Epithelial cell of proximal tubule (primary cell): ENCODE data around the gene KSR1. TPM values are rescaled to one million over a fixed set of nuclear protein-coding genes. Genes with fewer than 3 reads are reported as not detected.
A peak's percentile ranks its signal among the peaks of the same experiment; 100 is the strongest.

Source experiments
- DNase-seq: peaks from one replicate; pipeline ENCODE4 v3.0.0-alpha.2; 2011; ENCODE audit warnings: low read depth
- H3K4me3 ChIP-seq: 2 replicates; pipeline ENCODE4 v1.5.1; 2011; ENCODE audit warnings: low read depth, mild to moderate bottlenecking, low read length
- CTCF ChIP-seq: conservative IDR thresholded peaks from 2 replicates; pipeline ENCODE4 v1.5.1; 2012; ENCODE audit warnings: low read depth, mild to moderate bottlenecking, low read length
- total RNA-seq: library from RNA; depleted of rRNA; stranded (reverse); fragments of >200 nt; gene quantifications from 2 replicates; pipeline ENCODE4 v1.2.3, GENCODE V29; 2015

The KSR1 gene
- total RNA-seq, 1 donor from 2014 or later, result 19.9 TPM

- DNase-seq, result no peak
- H3K4me3 ChIP-seq, result no peak overlapping the region
- TF ChIP-seq CTCF, result no peak
Observed at GRCh38 chr17:27548369-27548768, 92.1 kb downstream of the KSR1 start.

- DNase-seq, result no peak
- no peak overlapping the region for H3K4me3 ChIP-seq
- no peak for TF ChIP-seq CTCF
Observed at GRCh38 chr17:27549251-27549893, 93.1 kb downstream of the KSR1 start.

GRCh38 chr17:27550291-27550930 is 94.2 kb downstream of the KSR1 start:
- TF ChIP-seq CTCF, result no peak
- no peak for DNase-seq
- no peak overlapping the region for H3K4me3 ChIP-seq

DNA sequence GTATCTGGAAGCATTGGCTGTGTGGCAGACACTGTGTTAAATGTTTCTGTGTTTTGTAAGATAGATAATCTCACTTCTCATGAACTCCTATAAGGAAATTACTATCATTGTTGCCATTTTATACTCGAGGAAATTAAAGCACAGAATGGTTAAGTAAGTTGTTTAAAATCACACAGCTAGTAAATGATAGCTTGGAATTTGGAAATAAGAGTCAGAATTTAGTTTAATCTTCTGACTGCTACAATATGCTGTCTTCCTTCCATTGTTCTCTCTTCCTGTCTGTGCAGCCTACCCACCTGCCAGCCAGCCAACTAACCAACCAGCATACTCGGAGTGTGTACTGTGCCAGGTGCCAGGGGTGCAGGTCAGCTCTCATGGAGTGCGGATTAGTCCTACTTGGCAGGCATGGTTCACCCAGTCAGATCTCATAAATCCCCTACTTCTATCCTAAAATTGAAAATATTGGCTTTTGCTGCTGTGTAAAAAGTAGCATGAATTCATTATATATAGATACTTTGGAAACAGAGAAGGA is 94.8 kb downstream of the KSR1 start:
- no peak for DNase-seq
- TF ChIP-seq CTCF, result no peak
- no peak overlapping the region for H3K4me3 ChIP-seq

DNA sequence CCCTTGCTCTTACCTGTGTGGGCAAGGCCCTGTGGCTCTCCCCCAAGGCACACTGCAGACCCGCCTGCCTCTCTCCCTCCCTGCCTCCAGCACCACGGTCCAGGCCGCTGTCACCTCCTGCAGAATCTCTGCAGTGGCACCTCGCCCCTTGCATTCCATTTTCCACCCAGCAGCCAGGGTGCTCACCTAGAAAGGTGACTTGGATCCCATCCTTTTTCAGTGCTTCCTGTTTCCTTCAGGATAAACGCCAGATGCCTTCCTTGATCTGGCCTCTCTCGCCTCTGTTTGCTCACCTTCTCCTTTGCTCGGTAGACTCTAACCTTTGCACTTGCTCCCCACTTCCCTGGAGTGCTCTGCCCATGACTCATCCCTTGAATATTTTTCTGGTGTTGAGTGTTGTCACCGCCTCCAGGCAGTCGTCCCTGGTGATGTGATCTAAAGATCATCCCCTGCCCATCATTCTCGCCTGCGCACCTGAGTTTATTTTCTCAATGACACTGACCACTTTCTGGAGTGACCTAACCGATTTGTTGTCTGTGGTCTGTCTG is 95.5 kb downstream of the KSR1 start:
- no peak overlapping the region for H3K4me3 ChIP-seq
- DNase-seq, result no peak
- no peak for TF ChIP-seq CTCF

- DNase-seq, result peak; percentile 57
- TF ChIP-seq CTCF, result peak; percentile 25
- H3K4me3 ChIP-seq, result no peak overlapping the region
Observed at GRCh38 chr17:27552276-27552732, 96.1 kb downstream of the KSR1 start.
